SH-SY5Y (cell line): ENCODE measurements around the gene INTS6.

Experiments
- GATA2 ChIP-seq: IDR thresholded peaks from 2 replicates; pipeline ENCODE4 v1.6.1; 2011; ENCODE audit warnings: mild to moderate bottlenecking, low read depth, low read length
- GATA3 ChIP-seq: IDR thresholded peaks from 2 replicates; pipeline ENCODE4 v1.6.1; 2011; ENCODE audit warnings: low read depth, mild to moderate bottlenecking, low read length, moderate library complexity

GRCh38 chr13:51341791-51342190 lies 111.0 kb downstream of the INTS6 start:
- TF ChIP-seq GATA3 (no peak), GATA2 (no peak)
